ENCODE data around the gene STRN4. TPM values are rescaled to one million over a fixed set of nuclear protein-coding genes. Genes with fewer than 3 reads are reported as not detected.

Gene STRN4
- total and polyA plus RNA-seq, 12 donors: 43.3 to 63.3 (median 50.3) TPM

GRCh38 chr19:46732966-46733689 is 13.1 kb downstream of the STRN4 start:
- Histone ChIP-seq H3K27me3 (no peaks in the 10 kb centered on the region), H3K9me3 (no peaks in the 10 kb centered on the region), H3K4me1 (peaks cover 17 to 87% (median 38%) of the 10 kb centered on the region in 9 donors), H3K4me3 (peak overlapping the region in 1 of 10 donors; percentile 26), H3K36me3 (peaks cover 0 to 100% (median 59%) of the 10 kb centered on the region in 9 donors), H3K27ac (peak overlapping the region in 1 of 10 donors; percentile 85)
- TF ChIP-seq, protein P1, sequence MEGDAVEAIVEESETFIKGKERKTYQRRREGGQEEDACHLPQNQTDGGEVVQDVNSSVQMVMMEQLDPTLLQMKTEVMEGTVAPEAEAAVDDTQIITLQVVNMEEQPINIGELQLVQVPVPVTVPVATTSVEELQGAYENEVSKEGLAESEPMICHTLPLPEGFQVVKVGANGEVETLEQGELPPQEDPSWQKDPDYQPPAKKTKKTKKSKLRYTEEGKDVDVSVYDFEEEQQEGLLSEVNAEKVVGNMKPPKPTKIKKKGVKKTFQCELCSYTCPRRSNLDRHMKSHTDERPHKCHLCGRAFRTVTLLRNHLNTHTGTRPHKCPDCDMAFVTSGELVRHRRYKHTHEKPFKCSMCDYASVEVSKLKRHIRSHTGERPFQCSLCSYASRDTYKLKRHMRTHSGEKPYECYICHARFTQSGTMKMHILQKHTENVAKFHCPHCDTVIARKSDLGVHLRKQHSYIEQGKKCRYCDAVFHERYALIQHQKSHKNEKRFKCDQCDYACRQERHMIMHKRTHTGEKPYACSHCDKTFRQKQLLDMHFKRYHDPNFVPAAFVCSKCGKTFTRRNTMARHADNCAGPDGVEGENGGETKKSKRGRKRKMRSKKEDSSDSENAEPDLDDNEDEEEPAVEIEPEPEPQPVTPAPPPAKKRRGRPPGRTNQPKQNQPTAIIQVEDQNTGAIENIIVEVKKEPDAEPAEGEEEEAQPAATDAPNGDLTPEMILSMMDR (IDR thresholded peaks at IDR 0.05): no peak
- 87 to 89% methylated on average over 23 of the region's 23 CpGs for WGBS, 2 donors
- peak in 2 of 8 donors; percentile 19 to 25 for ATAC-seq
- intact Hi-C loops (cut with DNase I): no loop called here
- DNase-seq: no peak

DNA sequence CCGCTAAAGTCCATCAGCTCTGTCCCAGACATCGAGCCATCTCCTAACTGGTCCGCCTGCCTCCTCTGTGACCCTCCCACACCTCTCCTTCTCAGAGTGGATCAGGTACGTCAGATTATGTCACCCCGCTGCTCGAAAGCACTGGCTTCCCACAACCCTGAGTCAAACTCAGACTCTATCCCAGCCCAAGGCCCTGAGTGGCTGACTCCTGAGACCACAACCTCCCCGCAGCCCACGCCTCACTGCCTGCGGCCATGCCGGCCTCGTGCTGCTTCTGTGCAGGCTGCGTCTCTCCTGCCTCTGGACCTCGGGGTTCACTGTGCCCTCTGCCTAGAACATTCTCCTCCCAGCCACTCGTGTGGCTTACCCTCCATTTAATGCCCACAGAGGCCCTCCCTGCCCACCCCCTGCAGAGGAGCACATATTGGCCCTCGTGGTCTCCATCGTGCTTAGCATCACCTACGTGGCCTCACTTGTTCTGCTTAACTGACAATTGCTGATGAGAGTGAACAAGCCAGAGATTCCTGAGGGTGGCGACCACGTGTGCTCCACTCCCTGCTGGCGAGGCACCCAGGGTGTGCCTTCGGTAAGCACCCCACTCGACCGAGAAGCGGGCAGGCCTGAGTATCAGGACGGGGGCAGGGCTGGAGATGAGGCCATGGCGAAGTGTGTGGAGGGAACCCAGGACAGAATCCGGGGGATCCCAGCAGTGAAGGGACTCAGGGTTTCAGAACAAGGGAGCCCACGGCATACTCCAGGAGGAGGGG is 13.9 kb downstream of the STRN4 start:
- TF ChIP-seq, protein P1 (IDR thresholded peaks at IDR 0.05): no peak
- no peak for DNase-seq
- Histone ChIP-seq H3K27ac (peak overlapping the region in 1 of 10 donors; percentile 85), H3K27me3 (no peaks in the 10 kb centered on the region), H3K4me3 (peak overlapping the region in 1 of 10 donors; percentile 26), H3K36me3 (peaks cover 0 to 100% (median 66%) of the 10 kb centered on the region in 9 donors), H3K4me1 (peaks cover 13 to 84% (median 38%) of the 10 kb centered on the region in 9 donors), H3K9me3 (no peaks in the 10 kb centered on the region)
- intact Hi-C loops (cut with DNase I): no loop called here
- ATAC-seq: no peak
- 84 to 89% methylated on average over 28 of the region's 28 CpGs for WGBS, 2 donors

DNA sequence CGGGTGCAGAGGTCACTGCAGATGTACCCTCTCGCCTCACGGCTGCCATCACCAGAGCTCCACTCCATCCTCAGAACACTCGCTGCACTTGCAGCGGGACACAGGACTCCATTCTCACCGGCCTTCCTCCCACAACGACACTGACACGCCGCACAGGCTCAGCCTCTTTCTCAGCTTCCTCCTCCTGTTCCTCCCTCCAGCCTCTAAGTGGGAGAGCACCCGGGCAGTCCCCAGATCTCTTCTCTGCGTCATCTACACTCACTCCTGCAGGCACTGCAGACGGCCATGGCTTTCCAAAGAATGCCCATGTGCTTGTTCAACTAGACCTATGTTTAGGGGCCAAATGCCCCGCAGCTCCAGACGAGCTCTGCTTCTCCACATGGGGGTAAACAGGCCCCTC is 14.7 kb downstream of the STRN4 start:
- Histone ChIP-seq H3K27me3 (no peaks in the 10 kb centered on the region), H3K36me3 (peaks cover 0 to 100% (median 74%) of the 10 kb centered on the region in 9 donors), H3K4me3 (peak overlapping the region in 1 of 10 donors; percentile 22), H3K9me3 (no peaks in the 10 kb centered on the region), H3K4me1 (peaks cover 11 to 76% (median 37%) of the 10 kb centered on the region in 9 donors), H3K27ac (peak overlapping the region in 1 of 10 donors; percentile 85)
- intact Hi-C loops (cut with DNase I): no loop called here
- TF ChIP-seq, protein P1 (IDR thresholded peaks at IDR 0.05): no peak
- DNase-seq (no peak), ATAC-seq (no peak)
- WGBS, 2 donors: 77 to 81% methylated on average over 14 of the region's 14 CpGs

GRCh38 chr19:46731007-46731501 is 15.2 kb downstream of the STRN4 start:
- WGBS, 2 donors: 71 to 76% methylated on average over 14 of the region's 14 CpGs
- peak overlapping the region in 1 of 10 donors; percentile 22 for H3K4me3 ChIP-seq
- H3K27me3 ChIP-seq: no peaks in the 10 kb centered on the region
- ATAC-seq (peak in 1 of 8 donors; percentile 43), DNase-seq (no peak)
- peaks cover 12 to 71% (median 37%) of the 10 kb centered on the region in 9 donors for H3K4me1 ChIP-seq
- TF ChIP-seq, protein P1 (IDR thresholded peaks at IDR 0.05): no peak
- H3K36me3 ChIP-seq: peaks cover 0 to 100% (median 79%) of the 10 kb centered on the region in 9 donors
- H3K27ac ChIP-seq: peak overlapping the region in 1 of 10 donors; percentile 85
- no peaks in the 10 kb centered on the region for H3K9me3 ChIP-seq
- intact Hi-C loops (cut with DNase I): no loop called here
